Activated T-cell treated with anti-CD3 and anti-CD28 coated beads, Interleukin-2, amount 50 U/mL, for 72 hours (primary cell): ENCODE results near the gene DAW1. TPM values are rescaled to one million over a fixed set of nuclear protein-coding genes. Genes with fewer than 3 reads are reported as not detected.

Source experiments
- ATAC-seq, 2 donors: fragments of 150-1000 bp; cut with Tn5 transposase; replicated peaks in 1 of 2; 2 replicates each; pipeline ENCODE4 v1.10.0; 2021; ENCODE audit warnings: moderate library complexity in 2 of 2, mild to moderate bottlenecking in 1 of 2
- DNase-seq, 2 donors: peaks; one replicate each; pipeline ENCODE4 v3.0.0; 2021 to 2022; ENCODE audit warnings: mixed read lengths in 1 of 2
- H3K27ac Mint-ChIP-seq: one replicate; pipeline ENCODE4 v1.8.0; 2022; ENCODE audit warnings: mild to moderate bottlenecking, moderate library complexity, mixed read lengths
- H3K27me3 Mint-ChIP-seq: one replicate; pipeline ENCODE4 v1.8.0; 2022; ENCODE audit warnings: low read depth, mixed read lengths
- H3K36me3 Mint-ChIP-seq, 2 donors: one replicate each; pipeline ENCODE4 v1.8.0; 2022; ENCODE audit warnings: mixed read lengths in 2 of 2, mild to moderate bottlenecking in 1 of 2; ENCODE audit not compliant: insufficient read depth in 2 of 2
- H3K4me1 Mint-ChIP-seq: one replicate; pipeline ENCODE4 v1.8.0; 2022; ENCODE audit warnings: low read depth, mixed read lengths
- H3K4me3 Mint-ChIP-seq, 2 donors: one replicate each; pipeline ENCODE4 v1.8.0; 2022; ENCODE audit warnings: mild to moderate bottlenecking in 2 of 2, mixed read lengths in 2 of 2, moderate library complexity in 2 of 2
- H3K9me3 Mint-ChIP-seq, 2 donors: one replicate each; pipeline ENCODE4 v1.8.0; 2022; ENCODE audit warnings: mixed read lengths in 2 of 2
- total RNA-seq, 2 donors: library from RNA; stranded (reverse); gene quantifications; one replicate each; pipeline ENCODE4 v1.2.3, GENCODE V29; 2022

DAW1 gene
- total RNA-seq, 2 donors from 2014 or later, result not detected

GRCh38 chr2:227846831-227847230, 24.6 kb upstream of the DAW1 start:
- H3K4me1 Mint-ChIP-seq, result no peaks in the 10 kb centered on the region
- DNase-seq (no peak), ATAC-seq (no peak)
- peaks cover 1 to 3% of the 10 kb centered on the region in 2 donors for H3K9me3 Mint-ChIP-seq
- H3K4me3 Mint-ChIP-seq, result peak overlapping the region in 1 of 2 donors; percentile 79
- peak overlapping the region; percentile 87 for H3K27ac Mint-ChIP-seq
- no peaks in the 10 kb centered on the region for H3K36me3 Mint-ChIP-seq
- peaks cover 7% of the 10 kb centered on the region for H3K27me3 Mint-ChIP-seq

- DNase-seq (no peak), ATAC-seq (no peak)
- no peaks in the 10 kb centered on the region for H3K4me1 Mint-ChIP-seq
- H3K9me3 Mint-ChIP-seq, result peaks cover 1 to 3% of the 10 kb centered on the region in 2 donors
- peak overlapping the region; percentile 98 for H3K27ac Mint-ChIP-seq
- H3K27me3 Mint-ChIP-seq, result peaks cover 7% of the 10 kb centered on the region
- peak overlapping the region; percentile 2 to 78 for H3K4me3 Mint-ChIP-seq
- no peaks in the 10 kb centered on the region for H3K36me3 Mint-ChIP-seq
These were observed 23.3 kb upstream of the DAW1 start for GRCh38 chr2:227848146-227848545.

GRCh38 chr2:227848586-227848985, 22.8 kb upstream of the DAW1 start:
- ATAC-seq (peak in 1 of 2 donors; percentile 93), DNase-seq (peak in 1 of 2 donors; percentile 10)
- H3K9me3 Mint-ChIP-seq, result peaks cover 1 to 3% of the 10 kb centered on the region in 2 donors
- H3K36me3 Mint-ChIP-seq, result no peaks in the 10 kb centered on the region
- peak overlapping the region; percentile 98 for H3K27ac Mint-ChIP-seq
- H3K27me3 Mint-ChIP-seq, result peaks cover 7% of the 10 kb centered on the region
- no peaks in the 10 kb centered on the region for H3K4me1 Mint-ChIP-seq
- peak overlapping the region in 1 of 2 donors; percentile 78 for H3K4me3 Mint-ChIP-seq

- no peak for ATAC-seq
These were observed 21.5 kb upstream of the DAW1 start for GRCh38 chr2:227849906-227850305.

DNA sequence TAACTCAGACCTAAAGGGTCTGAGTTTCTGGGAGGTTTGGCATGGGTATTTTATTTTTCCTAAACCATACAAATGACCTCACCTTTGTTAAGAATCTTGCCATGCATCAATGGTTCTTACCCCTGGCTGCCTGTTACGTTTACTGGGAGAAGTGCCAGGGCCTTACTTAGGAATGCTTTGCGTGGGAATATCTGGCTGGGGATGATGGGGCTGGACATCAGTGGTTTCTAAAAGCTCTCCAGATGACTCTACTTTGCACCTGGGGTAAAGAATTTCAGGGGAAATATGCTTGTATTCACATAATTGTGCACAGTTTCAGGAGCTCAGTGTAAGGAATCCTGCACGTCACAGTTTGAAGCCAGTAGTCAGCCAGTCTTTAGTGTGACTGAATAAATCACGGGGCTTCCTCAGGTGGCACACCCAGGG, 18.2 kb upstream of the DAW1 start:
- Mint-ChIP-seq H3K4me1 (no peaks in the 10 kb centered on the region), H3K27me3 (peaks cover 7% of the 10 kb centered on the region), H3K4me3 (no peak overlapping the region), H3K9me3 (peaks cover 0 to 3% of the 10 kb centered on the region in 2 donors), H3K36me3 (no peaks in the 10 kb centered on the region), H3K27ac (no peak overlapping the region)
- ATAC-seq (no peak), DNase-seq (no peak)

More at GRCh38 chr2:227849906-227850305, 21.5 kb upstream of the DAW1 start:
- H3K4me3 Mint-ChIP-seq, result peak overlapping the region in 1 of 2 donors; percentile 62
- H3K4me1 Mint-ChIP-seq, result no peaks in the 10 kb centered on the region
- H3K27ac Mint-ChIP-seq, result peak overlapping the region; percentile 76
- H3K9me3 Mint-ChIP-seq, result peaks cover 0 to 3% of the 10 kb centered on the region in 2 donors
- no peaks in the 10 kb centered on the region for H3K36me3 Mint-ChIP-seq
- DNase-seq, result no peak
- H3K27me3 Mint-ChIP-seq, result peaks cover 7% of the 10 kb centered on the region

- H3K4me1 Mint-ChIP-seq, result no peaks in the 10 kb centered on the region
- H3K4me3 Mint-ChIP-seq, result no peak overlapping the region
- H3K9me3 Mint-ChIP-seq, result peaks cover 0 to 3% of the 10 kb centered on the region in 2 donors
- ATAC-seq, result no peak
- H3K27me3 Mint-ChIP-seq, result peaks cover 7% of the 10 kb centered on the region
- H3K36me3 Mint-ChIP-seq, result no peaks in the 10 kb centered on the region
- no peak overlapping the region for H3K27ac Mint-ChIP-seq
- DNase-seq, result no peak
These were observed 17.6 kb upstream of the DAW1 start for GRCh38 chr2:227853765-227854271.

GRCh38 chr2:227855440-227855839, 16.0 kb upstream of the DAW1 start:
- peaks cover 0 to 3% of the 10 kb centered on the region in 2 donors for H3K9me3 Mint-ChIP-seq
- no peak for ATAC-seq
- H3K27me3 Mint-ChIP-seq, result peaks cover 7% of the 10 kb centered on the region
- no peaks in the 10 kb centered on the region for H3K36me3 Mint-ChIP-seq
- H3K27ac Mint-ChIP-seq, result no peak overlapping the region
- H3K4me1 Mint-ChIP-seq, result no peaks in the 10 kb centered on the region
- no peak for DNase-seq
- no peak overlapping the region for H3K4me3 Mint-ChIP-seq

DNA sequence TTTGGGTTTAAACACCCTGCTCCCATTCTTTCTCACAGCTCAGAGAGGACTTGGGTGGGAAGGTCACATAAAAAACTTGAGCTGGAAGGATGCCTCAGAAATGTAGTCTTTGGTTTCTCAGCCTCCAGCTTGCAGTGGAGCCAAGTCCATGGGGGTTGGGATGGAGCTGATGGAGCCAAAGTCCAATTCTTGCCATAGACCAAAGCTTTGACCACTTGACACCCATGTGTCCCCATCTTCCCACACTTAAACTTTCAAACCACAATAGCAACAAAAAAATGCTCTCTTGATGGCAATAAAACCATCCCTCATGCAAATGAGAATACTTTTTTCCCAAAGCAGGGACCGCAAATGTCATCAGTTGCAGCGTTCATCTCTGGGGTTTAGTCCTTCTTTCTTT, 14.7 kb upstream of the DAW1 start:
- Mint-ChIP-seq H3K36me3 (no peaks in the 10 kb centered on the region), H3K9me3 (no peaks in the 10 kb centered on the region), H3K27me3 (no peaks in the 10 kb centered on the region), H3K4me1 (no peaks in the 10 kb centered on the region), H3K4me3 (no peak overlapping the region), H3K27ac (no peak overlapping the region)
- DNase-seq, result no peak
- no peak for ATAC-seq

- no peaks in the 10 kb centered on the region for H3K9me3 Mint-ChIP-seq
- H3K4me1 Mint-ChIP-seq, result no peaks in the 10 kb centered on the region
- DNase-seq (no peak), ATAC-seq (no peak)
- H3K27me3 Mint-ChIP-seq, result peaks cover 6% of the 10 kb centered on the region
- H3K36me3 Mint-ChIP-seq, result no peaks in the 10 kb centered on the region
- H3K27ac Mint-ChIP-seq, result no peak overlapping the region
- H3K4me3 Mint-ChIP-seq, result no peak overlapping the region
These were observed 11.2 kb upstream of the DAW1 start for GRCh38 chr2:227860221-227860641.

GRCh38 chr2:227861011-227861410, 10.4 kb upstream of the DAW1 start:
- DNase-seq (no peak), ATAC-seq (no peak)
- Mint-ChIP-seq H3K4me1 (no peaks in the 10 kb centered on the region), H3K27ac (no peak overlapping the region), H3K27me3 (peaks cover 6% of the 10 kb centered on the region), H3K9me3 (no peaks in the 10 kb centered on the region), H3K36me3 (no peaks in the 10 kb centered on the region), H3K4me3 (no peak overlapping the region)

DNA sequence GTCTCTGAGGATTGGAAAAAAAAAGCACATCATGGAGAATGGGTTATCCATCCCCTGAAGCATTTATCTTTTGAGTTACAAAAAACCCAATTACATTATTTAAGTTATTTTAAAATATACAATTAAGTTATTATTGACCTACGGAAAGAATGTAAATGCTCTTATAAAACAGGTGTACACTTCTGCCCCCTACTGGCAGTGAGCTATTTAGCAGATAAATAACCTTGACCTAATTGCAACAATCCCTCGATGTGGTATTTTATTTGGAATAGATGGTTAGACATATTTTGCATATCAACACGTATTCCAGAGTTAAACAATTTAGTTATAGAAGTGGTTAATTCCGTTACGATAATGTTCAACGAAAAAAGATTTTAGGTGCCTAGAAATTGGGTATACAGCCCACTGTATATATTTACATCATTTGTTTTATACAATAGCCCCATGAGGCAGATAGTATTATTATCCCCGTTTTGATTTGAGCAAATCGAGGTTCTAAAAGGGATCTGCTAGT, 9.1 kb upstream of the DAW1 start:
- H3K27ac Mint-ChIP-seq, result no peak overlapping the region
- H3K4me1 Mint-ChIP-seq, result no peaks in the 10 kb centered on the region
- no peaks in the 10 kb centered on the region for H3K36me3 Mint-ChIP-seq
- ATAC-seq (no peak), DNase-seq (peak; percentile 9 to 28)
- no peaks in the 10 kb centered on the region for H3K9me3 Mint-ChIP-seq
- H3K4me3 Mint-ChIP-seq, result no peak overlapping the region
- peaks cover 6% of the 10 kb centered on the region for H3K27me3 Mint-ChIP-seq

DNA sequence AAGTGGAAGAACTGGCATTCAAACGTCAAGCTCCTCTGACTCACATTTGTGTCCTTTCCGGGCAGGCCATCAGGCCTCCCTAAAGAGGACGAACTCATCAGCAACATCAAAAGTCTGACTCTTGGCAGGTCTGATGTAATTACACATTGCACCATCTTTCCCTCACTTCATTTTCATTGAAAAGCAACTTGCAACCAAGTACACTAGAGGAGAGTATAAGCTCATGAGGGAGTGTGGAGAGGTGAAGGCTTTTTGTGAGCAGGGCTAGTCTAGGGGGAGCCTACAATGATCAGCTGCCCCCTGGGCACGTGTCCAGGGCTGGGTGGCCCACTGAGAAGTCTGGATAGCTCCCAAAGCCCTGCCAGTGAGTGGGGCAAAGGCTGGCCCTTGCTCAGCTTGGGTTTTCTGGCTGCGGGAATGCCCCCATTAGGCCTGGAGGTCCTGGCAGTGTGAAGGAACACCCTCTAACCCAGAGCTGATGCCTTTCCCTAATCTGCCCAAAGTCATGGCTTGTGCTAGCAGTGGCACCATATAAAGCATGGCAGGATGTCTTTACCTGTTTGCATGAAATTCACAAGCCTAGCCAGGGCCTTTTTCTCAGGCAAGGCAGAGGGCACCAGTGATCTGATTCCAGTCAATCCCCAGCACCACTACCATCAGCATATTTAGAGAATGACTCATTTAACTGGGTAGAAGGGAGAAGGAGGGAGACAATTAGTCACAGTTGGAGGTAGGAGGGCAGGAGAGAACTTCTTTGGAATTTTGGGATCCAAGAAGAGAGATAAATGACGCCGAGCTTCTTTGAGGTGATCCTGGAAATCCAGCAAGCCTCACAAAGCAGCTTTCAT, 8.5 kb upstream of the DAW1 start:
- Mint-ChIP-seq H3K4me1 (no peaks in the 10 kb centered on the region), H3K27ac (no peak overlapping the region), H3K9me3 (no peaks in the 10 kb centered on the region), H3K4me3 (no peak overlapping the region), H3K36me3 (no peaks in the 10 kb centered on the region), H3K27me3 (peaks cover 6% of the 10 kb centered on the region)
- DNase-seq (no peak), ATAC-seq (no peak)

DNA sequence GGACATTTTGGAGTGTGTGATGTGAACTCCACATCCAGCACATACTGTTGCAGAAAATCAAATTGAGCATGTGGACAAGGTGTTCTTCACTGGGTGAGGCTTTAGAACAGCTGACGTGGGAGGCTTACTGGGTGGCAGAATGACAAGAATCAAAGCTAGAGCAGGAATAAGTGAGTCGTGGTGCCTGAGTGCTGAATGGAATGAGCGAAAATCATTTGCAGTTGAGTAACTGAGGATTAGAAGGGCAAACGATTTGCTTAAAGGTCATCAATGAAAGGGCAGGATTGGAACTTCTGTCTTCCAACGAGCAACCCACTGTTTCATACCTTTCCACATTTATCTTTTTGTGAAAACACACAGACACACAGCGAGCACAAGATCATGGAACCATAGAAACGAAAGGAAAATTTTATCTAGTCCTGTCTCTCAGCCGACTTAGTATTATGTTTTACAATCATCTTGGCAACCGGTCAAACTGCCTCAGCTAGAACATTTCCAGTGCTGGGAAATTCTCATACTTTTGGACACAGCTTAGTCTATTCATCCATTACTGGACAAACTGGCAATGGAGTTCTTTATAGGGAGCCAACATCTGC, 7.2 kb upstream of the DAW1 start:
- Mint-ChIP-seq H3K4me1 (no peaks in the 10 kb centered on the region), H3K27me3 (peaks cover 6% of the 10 kb centered on the region), H3K27ac (no peak overlapping the region), H3K9me3 (no peaks in the 10 kb centered on the region), H3K4me3 (no peak overlapping the region), H3K36me3 (no peaks in the 10 kb centered on the region)
- no peak for DNase-seq
- ATAC-seq, result no peak
